ENCODE measurements around the gene NUAK2.

NUAK2 gene

DNA sequence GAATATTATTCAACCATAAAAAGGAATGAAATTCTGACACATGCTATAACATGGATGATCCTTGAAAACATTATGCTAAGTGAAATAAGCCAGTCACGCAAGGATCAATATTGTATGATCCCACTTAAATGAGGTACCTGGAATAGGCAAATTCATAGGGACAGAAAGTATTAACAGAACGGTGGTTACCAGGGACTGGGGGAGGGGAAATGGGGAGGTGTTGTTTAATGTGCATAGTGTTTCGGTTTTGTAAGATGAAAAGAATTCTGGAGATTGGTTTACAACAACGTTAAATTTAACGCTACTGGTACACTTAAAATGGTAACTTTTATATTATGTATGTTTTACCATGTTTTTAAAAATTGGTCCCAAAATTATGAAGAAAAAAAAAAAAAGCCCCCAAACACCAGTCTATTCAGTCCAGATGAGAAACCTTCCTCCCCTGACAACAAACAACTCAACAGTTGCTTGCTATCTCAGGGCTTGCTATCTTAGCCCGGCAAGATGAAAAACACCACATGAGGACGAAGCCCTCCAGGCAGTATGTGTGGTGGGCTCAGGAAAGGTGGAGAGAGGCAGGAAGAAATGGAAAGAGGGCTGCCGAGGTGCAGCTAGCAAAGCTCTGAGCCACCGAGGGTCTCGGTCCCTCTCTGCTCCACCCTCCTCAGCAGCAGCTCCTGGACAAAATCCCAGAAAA is 8.5 kb downstream of the NUAK2 start:
- no peak overlapping the region for H3K4me3 ChIP-seq (ENCODE audit: low read depth, low read length)
- TF ChIP-seq, protein P1, sequence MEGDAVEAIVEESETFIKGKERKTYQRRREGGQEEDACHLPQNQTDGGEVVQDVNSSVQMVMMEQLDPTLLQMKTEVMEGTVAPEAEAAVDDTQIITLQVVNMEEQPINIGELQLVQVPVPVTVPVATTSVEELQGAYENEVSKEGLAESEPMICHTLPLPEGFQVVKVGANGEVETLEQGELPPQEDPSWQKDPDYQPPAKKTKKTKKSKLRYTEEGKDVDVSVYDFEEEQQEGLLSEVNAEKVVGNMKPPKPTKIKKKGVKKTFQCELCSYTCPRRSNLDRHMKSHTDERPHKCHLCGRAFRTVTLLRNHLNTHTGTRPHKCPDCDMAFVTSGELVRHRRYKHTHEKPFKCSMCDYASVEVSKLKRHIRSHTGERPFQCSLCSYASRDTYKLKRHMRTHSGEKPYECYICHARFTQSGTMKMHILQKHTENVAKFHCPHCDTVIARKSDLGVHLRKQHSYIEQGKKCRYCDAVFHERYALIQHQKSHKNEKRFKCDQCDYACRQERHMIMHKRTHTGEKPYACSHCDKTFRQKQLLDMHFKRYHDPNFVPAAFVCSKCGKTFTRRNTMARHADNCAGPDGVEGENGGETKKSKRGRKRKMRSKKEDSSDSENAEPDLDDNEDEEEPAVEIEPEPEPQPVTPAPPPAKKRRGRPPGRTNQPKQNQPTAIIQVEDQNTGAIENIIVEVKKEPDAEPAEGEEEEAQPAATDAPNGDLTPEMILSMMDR (IDR thresholded peaks at IDR 0.05; ENCODE audit: borderline replicate concordance, insufficient read depth, low read depth, low read length) = no peak

DNA sequence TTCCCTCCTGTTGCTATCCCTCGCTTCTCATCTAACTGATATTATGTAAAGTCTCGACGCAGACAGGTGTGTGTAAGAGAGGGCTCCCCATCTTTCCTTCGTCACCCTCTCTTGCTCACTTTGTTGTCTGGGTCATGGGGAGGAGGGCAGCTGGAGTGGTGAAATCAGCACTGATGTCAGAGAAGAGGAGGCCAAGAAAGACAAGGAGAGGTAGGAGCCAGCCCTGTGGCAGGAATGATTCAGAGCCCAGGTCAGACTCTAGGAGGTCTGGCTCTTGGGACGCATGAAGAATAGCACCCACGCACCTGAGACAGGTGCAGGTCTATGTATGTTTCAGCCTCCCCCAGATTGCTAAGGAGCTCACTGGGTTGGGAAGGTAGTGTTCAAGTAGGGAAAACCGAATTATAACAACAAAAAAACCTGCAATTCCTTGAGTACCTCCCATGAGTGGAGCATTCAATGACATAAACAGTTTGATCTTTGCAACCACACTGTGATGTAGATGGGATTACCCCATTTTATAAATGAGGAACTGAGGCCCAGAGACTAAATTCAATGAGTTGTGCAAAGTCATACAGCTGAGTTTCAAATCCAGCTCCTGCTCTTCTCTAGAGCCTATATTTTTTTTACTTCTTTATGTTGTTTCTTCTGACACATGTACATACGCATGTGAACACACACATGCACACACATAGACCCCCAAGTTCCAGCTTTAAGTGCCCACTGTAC is 10.4 kb downstream of the NUAK2 start:
- no peak overlapping the region for H3K4me3 ChIP-seq (ENCODE audit: low read depth, low read length)
- TF ChIP-seq, protein P1 (IDR thresholded peaks at IDR 0.05; ENCODE audit: borderline replicate concordance, insufficient read depth, low read depth, low read length) = no peak

DNA sequence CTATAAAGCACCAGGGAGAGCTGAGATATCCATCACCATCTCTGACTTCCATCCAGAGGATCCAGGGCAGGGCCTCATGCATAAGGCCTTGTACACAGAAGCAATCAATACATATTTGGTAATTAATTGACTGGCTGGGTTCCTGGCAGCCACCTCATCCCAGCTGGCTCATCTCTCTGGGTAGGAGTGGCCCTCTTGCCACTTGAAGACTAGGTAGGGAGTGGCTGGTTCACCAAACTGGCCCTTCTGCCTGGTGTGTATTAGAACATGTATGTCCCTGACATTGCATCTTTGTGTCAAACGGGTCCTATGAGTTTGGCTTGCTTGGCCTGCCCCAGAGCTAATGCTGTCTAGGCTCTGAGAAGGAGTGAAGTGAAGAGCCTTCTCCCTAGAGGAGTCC is 11.8 kb downstream of the NUAK2 start:
- H3K4me3 ChIP-seq (ENCODE audit: low read depth, low read length) = no peak overlapping the region
- TF ChIP-seq, protein P1 (IDR thresholded peaks at IDR 0.05; ENCODE audit: borderline replicate concordance, insufficient read depth, low read depth, low read length) = no peak

DNA sequence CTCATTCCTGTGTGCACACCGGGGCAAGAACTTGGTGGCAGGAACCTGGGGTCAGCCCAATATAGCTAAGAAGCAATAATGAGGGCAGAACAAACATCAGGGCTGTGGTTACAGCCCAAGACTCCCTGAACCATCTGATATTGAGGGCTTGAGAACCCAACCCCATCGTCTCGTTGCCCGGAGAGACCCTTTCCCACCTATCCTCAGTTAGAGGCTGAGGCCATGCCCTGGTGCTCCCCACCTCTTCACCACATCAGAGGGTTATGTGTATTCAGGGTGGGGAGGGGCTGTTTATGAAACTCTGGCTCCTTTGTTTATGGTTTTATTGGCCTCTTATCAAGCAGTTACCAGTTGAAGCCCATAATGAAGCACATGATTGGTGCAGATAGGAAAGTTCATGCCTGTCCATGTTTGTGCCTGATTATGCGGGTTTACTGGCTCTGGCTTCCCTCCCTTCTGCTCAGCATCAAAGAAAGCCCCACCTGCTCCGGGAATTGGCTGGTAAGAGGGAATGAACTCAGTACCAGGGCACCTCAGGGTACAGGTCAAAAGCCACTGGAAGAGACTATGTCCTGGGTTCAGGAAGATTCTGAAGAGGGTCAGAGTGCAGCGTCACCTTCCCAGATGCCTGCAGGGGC is 14.5 kb downstream of the NUAK2 start:
- H3K4me3 ChIP-seq (ENCODE audit: low read depth, low read length) = no peak overlapping the region

DNA sequence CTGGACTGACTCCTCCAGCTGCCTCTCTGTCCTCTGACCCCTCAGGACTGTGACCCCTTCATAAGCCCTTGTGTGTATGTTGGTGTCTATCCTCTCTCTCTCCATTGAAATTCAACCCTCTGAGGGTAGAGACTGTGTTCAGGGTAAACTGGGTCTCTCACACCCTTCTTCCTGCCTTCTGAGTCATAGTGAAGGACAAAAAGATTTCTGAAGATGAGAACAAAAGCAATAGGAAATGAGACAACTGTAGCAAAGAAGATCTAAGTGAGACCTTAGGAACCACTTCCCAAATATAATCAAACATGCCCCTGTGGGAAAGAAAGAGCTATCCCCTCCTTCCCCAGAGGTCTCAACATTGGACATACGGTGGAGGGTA is 16.9 kb downstream of the NUAK2 start:
- TF ChIP-seq, protein P1 (IDR thresholded peaks at IDR 0.05; ENCODE audit: borderline replicate concordance, insufficient read depth, low read depth, low read length) = no peak
- H3K4me3 ChIP-seq (ENCODE audit: low read depth, low read length) = no peak overlapping the region

More for the DNA sequence above, 14.5 kb downstream of the NUAK2 start:
- TF ChIP-seq, protein P1 (IDR thresholded peaks at IDR 0.05; ENCODE audit: borderline replicate concordance, insufficient read depth, low read depth, low read length) = no peak

DNA sequence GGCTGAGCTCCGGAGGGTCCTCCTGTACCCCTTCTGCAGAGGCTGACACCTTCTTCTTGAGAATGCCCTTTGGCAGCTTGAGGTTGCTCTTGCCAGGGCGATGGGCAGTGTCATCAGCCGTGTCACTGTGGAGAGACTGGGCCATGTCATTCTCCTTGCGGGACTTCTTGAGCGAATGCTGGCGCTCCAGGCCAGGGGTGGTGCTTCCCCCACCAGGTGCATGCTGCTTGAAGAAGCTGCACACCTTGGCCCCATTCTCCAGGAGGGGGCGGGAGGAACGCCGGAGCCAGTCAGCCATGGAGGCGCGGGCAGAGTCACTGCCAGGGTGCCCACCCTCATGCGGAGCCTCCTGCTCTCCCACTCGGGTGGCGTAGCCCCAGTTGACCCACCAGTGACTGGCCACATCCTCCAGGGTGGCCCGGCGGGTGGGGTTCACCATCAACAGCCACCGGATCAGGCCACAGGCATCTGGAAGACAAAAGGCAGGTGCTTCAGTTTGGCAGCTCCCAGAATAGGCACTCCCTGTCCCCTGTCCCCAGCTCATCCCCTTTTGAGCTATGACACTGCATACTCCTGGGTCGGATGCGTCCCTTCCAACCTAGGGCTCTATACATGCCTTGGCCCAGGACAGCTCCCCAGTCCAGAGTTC is 17.4 kb downstream of the NUAK2 start:
- H3K4me3 ChIP-seq (ENCODE audit: low read depth, low read length) = no peak overlapping the region

More for the DNA sequence above, 17.4 kb downstream of the NUAK2 start:
- TF ChIP-seq, protein P1 (IDR thresholded peaks at IDR 0.05; ENCODE audit: borderline replicate concordance, insufficient read depth, low read depth, low read length) = no peak
